NCI-H69 (cell line): ENCODE results near the gene UROS.
A peak's percentile ranks its signal among the peaks of the same experiment; 100 is the strongest.

ENCODE experiments used
- DNase-seq: peaks from one replicate; lab custom pipeline; 2025; lab: John Stamatoyannopoulos, UW

UROS gene

GRCh38 chr10:125836746-125837145 lies 13.7 kb upstream of the UROS start:
- no peak for DNase-seq

DNA sequence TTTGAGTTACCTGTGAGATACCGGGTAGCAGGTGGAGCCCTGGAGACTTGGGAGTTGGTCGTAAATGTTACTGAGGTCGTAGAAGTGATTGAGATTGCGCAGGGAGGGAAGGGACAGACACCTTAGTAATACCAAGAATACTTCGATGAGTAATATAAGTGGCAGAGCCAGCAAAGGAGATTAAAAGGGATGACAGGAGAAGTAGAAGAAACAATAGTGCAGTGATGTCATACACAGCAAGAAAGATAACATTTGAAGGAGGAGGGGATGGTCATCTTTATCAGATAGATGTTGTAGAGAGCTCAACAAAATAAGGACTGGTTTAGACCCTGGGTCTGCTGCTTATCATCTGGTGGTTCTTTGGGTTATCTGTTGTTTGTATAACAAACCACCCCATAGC lies 5.3 kb upstream of the UROS start:
- no peak for DNase-seq

GRCh38 chr10:125827133-125827532 lies 4.1 kb upstream of the UROS start:
- no peak for DNase-seq

DNA sequence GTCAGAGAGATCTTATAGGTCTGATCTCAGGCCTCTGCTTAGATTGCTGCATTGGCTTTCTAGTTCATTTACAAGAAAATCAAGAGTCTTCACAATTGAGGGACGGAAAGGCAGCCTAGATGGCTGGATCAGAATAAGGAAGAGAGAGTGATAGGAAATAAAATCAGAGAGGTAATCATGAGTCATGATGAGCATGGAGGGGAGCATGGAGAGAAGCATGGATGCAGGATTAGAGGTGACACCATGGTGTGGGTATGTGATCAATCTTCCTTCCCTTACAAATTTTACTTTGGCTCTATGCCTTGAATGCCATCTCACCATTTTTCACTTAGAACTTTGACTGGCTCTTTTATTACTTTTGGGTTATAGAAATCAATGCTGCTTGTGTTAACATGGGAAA lies 1.7 kb upstream of the UROS start:
- DNase-seq = no peak

- DNase-seq = peak; percentile 14
These were observed 699 bp upstream of the UROS start for GRCh38 chr10:125823663-125824251.

- peak; percentile 9 for DNase-seq
These were observed 2.4 kb downstream of the UROS start for GRCh38 chr10:125820701-125821100.

DNA sequence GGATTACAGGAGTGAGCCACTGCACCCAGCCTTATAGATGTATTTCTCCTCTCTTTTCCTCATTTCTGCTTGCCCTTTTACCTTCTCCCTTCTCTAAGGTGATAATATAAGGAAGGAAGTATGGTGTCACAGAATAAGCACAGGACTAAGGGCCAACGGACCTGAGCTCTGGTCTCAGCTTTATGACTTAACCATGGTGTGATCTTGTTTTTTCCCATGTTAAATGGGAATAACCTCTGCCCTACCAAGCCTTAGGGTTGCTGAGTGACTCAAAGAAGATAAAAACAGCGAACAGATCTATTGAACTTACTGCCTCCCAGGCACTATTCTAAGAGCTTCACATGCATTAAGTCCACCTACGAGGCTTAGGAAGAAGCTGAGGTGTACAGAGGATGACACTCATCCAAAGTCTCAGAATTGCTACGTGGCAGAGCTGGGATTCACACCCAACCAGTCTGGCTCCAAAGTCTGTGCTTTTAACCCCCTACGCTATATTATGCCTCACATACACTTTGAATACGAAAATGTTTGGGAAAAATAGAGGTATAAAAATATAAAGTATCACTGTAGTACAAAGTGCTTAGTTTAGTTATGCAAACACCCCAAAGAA lies 5.6 kb downstream of the UROS start:
- no peak for DNase-seq

DNA sequence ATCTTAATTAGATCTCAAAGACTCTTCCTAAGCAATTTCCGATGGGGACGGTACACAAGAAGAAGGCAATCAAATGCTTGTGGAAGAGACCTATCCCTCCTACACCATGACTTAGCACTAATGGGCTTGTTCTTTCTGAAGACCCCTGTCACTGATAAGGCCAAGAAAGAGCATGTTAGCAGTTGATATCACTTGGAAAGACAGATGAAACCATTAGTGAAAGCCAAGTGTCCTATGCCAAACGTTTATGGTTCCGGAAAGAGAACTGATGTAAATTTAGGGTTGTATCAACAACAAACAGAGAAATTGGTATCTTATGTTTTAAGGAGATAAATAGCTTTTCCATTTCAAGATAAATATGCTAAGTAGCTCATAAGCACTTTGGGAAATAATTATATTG lies 6.5 kb downstream of the UROS start:
- no peak for DNase-seq

- DNase-seq = no peak
These were observed 7.3 kb downstream of the UROS start for GRCh38 chr10:125815764-125816163.

GRCh38 chr10:125812128-125812750 lies 10.8 kb downstream of the UROS start:
- DNase-seq = no peak

GRCh38 chr10:125811251-125811650 lies 11.8 kb downstream of the UROS start:
- no peak for DNase-seq

DNA sequence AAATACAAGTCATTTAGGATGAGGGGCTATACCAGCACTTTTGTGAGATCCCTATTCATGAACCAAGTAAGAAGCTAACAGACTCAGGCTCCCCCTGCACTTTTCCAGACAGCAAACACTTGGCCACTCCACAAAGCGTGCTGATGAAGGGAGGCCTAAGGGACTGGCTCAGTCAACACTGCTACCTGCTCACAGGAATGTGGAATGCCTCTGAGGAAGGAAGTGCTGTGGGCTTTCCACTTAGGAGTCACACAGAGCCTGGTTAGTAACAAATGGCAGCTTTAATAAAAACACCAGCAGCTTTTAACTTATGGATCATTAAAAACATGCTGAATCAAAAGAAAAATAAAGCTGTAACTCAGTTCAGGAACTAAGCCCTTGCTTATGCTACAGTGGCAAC lies 15.0 kb downstream of the UROS start:
- no peak for DNase-seq

GRCh38 chr10:125802739-125803138 lies 20.3 kb downstream of the UROS start:
- no peak for DNase-seq

DNA sequence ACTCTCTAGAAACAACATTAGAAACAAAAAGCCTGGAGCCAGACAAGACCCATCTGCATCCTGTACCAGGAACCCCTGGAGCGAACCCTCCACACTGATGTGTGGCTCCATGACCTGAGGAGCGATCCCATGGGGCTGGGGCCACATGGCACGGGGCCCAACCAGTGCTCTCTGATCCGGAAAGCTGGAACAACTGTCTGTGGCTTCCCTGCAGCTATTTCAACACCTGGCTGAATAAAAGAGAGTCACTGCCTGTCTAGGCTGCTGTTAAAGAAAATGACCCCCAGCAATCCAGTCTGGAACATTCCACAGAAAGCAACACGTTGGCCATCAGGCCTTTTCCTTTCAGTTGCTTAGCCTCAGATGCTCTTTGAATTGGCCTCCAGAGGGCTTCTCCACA lies 20.9 kb downstream of the UROS start:
- DNase-seq = peak; percentile 38

DNA sequence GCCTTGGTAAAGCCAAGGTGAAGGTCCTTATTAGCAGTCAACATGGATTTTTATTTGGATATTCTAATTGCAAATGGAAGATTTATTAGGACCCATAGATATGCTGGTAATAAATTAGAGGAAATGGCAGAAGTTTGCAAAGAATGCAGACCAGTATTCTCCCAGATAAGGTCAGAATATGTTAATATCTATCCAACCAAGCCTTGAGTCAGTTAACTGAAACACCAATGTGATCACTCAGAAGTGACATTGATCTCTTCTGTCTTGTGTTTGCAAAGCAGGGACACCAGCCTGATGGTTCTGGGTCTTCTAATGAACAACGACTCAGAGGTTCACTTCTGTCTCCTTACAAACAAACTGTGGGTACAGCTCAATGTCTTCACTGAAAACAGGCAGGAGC lies 21.5 kb downstream of the UROS start:
- DNase-seq = no peak

DNA sequence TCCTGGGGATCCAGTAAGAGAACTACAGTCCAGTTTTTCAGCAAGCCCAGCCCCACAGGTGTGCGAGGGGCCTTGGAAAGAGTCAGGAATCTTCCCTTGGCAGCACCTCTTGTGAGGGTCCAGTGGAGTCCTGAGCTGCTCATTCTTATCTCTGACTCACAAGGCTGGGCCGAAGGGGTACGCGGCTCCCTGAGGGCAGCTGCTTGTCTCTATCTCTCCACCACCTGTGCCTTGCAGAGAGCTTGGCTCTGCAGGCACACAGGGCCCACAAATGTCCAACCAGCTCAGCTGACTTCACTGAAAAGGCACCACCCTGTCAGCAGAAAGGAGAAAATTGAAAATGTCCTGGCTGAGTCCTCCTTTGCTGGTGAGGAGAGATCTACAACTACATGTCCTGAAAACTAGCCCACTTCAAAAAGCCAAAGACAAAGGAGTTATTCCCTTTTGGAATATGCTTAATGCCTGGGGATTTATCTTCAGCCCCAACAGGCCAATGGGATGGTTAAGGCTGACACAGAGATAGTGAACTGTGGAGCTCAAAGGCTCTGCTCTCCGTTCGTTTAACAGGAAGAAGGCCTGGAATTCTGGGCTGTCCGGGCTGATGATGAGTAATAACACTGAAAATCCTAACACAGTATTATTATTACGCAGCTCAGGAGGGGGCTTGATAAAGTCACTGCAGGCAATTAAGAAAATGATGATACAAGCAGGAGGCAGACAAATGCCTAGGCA lies 23.4 kb downstream of the UROS start:
- DNase-seq = no peak

- DNase-seq = no peak
These were observed 24.9 kb downstream of the UROS start for GRCh38 chr10:125797994-125798662.

DNA sequence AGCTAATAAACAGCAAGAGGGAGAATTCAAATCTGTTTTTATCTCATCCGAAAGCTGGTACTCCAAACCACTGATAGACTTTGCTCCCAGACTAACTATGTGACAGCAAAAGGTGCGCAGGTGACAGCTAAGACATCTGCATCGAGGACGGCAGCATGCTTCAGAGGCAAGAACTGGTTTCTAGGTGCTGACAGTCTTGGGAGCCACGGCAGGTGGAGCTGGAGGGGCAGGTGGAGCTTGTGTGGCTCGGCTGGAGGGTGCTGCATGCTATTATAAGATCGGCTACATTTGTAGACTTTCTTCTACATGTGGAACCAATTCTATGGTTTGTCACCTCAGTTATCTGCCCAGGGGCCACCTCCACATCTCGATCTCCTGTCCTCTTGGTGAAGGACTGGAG lies 25.6 kb downstream of the UROS start:
- DNase-seq = no peak

DNA sequence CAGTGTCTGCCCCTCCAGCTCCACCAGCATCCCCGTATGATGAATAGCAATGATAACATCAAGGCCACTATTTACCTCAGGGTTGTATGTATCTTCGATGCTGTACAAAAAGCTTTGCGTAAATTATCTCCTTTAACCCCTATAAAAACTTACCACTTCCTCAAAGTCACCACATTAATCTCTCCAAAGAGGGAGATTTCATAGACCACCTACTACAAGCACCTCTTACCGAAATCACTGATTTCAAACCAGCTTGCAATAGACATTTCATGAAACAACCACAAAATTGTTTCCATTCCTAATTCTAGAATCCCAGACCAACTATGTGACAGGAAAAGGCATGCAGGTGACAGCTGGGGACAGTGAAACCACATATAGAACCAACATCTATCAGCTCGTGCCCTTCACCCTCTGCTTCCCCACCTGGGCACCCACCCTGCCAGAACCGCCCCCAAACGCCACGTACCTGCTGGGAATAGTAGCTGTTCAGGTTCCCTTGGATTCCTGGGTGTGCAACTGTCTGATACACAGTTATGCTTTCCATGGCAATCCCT lies 27.3 kb downstream of the UROS start:
- DNase-seq = no peak

DNA sequence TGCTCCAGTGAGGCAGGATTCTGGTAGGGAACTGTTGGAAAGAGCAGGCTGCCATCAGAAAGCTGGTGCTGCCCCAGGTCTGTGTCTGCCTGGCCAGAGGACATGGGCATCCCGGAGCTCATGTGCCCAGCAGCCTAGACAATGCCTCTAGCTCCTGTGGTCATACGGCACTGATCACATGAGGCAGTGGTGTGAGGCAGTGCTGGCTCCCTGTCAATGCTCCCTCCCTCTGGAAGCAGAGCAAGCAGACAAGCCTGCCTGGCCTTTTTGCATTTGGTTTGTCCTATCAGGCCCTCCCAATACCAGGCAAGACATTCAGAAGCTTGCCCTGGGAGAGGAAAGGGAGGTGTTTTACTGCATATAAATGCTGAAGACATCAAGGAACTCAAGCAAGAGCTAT lies 27.9 kb downstream of the UROS start:
- DNase-seq = no peak

DNA sequence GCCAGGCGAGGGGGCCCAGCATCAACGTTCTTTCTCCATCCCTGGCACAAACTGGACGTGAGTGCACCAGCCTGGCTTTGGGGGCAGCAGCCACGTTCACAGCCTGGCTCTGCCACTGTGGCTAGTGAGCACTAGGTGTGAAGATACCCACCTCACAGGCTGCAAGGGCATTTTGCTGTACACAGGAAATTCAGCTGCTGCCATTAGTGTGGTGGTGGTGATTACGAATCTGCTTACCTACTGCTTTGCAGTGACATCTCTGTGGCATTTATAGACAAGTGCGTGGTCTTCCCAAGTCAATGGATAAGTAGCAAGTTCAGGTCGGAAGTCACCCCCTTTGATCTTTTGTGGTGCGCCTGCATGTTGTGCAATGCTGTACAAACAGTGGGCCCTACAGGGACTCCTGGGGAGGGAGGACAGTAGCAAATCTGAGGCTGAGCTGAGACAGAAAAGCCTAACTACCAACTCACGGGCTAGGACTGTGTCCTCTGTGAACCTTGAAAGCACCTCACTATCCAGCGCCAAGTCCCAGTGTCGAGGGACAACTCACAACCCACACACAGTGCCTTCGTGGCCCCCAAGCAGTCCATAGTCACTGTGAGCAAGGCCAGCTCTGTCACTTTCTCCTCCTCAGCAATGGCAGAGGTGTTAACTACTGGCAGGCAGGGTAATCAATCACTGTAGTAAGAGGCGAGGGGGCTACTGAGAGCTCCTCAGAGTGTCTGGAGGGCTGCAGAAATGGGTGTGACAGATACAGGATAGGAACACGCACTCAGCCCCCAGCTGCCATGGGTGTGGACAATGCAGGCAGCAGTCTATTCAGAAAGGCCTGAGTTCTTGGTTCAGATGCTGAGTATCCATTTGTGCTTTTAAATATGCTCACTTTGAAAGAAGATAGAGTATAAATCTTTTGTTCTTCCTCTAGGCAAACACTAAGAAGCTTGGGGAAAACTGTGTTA lies 30.4 kb downstream of the UROS start:
- DNase-seq = no peak
